Motor neuron (in vitro differentiated cells): ENCODE results near the gene FOXA2. TPM values are rescaled to one million over a fixed set of nuclear protein-coding genes. Genes with fewer than 3 reads are reported as not detected.
"Not testable (repeated sequence)": the region's sequence is repeated elsewhere in the genome, so short reads cannot be mapped to it uniquely, and the experiment has no call there.

Experiments
- ATAC-seq, 8 experiments: fragments of 200-7000 bp; cut with Tn5 transposase; replicated peaks in 6 of 8; 2 replicates each; pipeline ENCODE4 v1.8.0; 2021; ENCODE audit warnings: mild to moderate bottlenecking in 8 of 8, moderate library complexity in 8 of 8
- H3K27ac ChIP-seq, 2 donors: fragments of 250-450 bp; sonication (Bioruptor Pico); 2 replicates each; pipeline ENCODE4 v1.9.0; 2021; ENCODE audit warnings: antibody characterized with exemption in 2 of 2, mild to moderate bottlenecking in 2 of 2, moderate library complexity in 1 of 2
- H3K4me1 ChIP-seq, 2 donors: fragments of 250-450 bp; sonication (Bioruptor Pico); replicated peaks in 1 of 2; 2 replicates each; pipeline ENCODE4 v1.6.1; 2021; ENCODE audit warnings: antibody characterized with exemption in 2 of 2, mild to moderate bottlenecking in 2 of 2, moderate library complexity in 1 of 2
- H3K4me3 ChIP-seq, 5 donors: fragments of 250-450 bp; sonication (Bioruptor Pico); 2 replicates each; pipeline ENCODE4 v1.9.0; 2021; ENCODE audit warnings: antibody characterized with exemption in 5 of 5, mild to moderate bottlenecking in 5 of 5, moderate library complexity in 4 of 5
- WGBS, 10 experiments: fragments of 450-650 bp; shearing (Covaris generic); methylation state at CpG; one replicate each; pipeline ENCODE4 v1.0.0; 2022; 5-methylcytosine and 5-hydroxymethylcytosine counted together
- in situ Hi-C, 9 experiments: fragments of 400-800 bp; cut with MboI; loops; one replicate each; pipeline ENCODE4 v1.15.0; 2021; ENCODE audit warnings: low sequenced_read_pairs in 9 of 9, low pct_unique_long_range_greater_than_20kb in 2 of 9; ENCODE audit not compliant: unreplicated experiment in 9 of 9
- total RNA-seq, 8 experiments: library from RNA; unstranded; fragments of 300-600 nt; gene quantifications; 2 replicates each; pipeline versions ENCODE4 v1.2.3 to v1.2.4, GENCODE V29; 2022

FOXA2 gene
- total RNA-seq, 8 experiments from 2014 or later = 0.08 to 4.1 (median 0.35) TPM; not detected in 4

DNA sequence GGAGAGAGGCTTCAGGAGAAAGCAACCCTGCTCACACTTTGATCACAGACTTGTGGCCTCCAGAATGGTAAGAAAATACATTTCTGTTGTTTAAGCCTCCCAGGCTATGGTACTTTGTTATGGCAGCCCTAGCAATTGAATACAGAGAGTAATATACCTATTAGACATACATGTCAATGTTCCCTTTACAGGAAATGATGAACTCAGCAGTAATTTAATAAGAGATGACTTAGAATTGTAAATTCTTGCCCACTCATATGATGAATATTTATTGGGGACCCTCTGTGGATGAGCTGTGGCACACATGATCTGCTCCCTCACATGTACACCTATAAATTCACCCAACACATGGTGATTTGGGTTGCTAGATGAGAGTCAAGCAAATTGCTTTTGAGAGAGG, 20.4 kb upstream of the FOXA2 start:
- no peak for ATAC-seq
- in situ Hi-C loops = no loop called here
- H3K4me1 ChIP-seq = no peaks in the 10 kb centered on the region

GRCh38 chr20:22601361-22602141, 17.2 kb upstream of the FOXA2 start:
- 0 to 80% (median 30%) methylated on average over 1 to 2 of the region's 2 CpGs; no CpG with 5 or more reads in 2 of the 10 experiments for WGBS, 10 experiments
- Histone ChIP-seq H3K4me1 (no peaks in the 10 kb centered on the region), H3K4me3 (no peak overlapping the region), H3K27ac (no peak overlapping the region)
- in situ Hi-C loops = no loop called here
- no peak for ATAC-seq

More for the DNA sequence above, 20.4 kb upstream of the FOXA2 start:
- no peak overlapping the region for H3K27ac ChIP-seq
- H3K4me3 ChIP-seq = no peak overlapping the region

GRCh38 chr20:22599258-22599657, 14.9 kb upstream of the FOXA2 start:
- in situ Hi-C loops = loop anchor here in 2 of 9 experiments (25.0 kb wide), 1 partner anchor 262 kb away; no protein-coding TSS in a partner anchor
- H3K4me3 ChIP-seq, H3K27ac ChIP-seq, H3K4me1 ChIP-seq, ATAC-seq: not testable (repeated sequence)
- WGBS, 10 experiments = 67 to 100% (median 85%) methylated on average over 1 to 2 of the region's 2 CpGs; no CpG with 5 or more reads in 1 of the 10 experiments

DNA sequence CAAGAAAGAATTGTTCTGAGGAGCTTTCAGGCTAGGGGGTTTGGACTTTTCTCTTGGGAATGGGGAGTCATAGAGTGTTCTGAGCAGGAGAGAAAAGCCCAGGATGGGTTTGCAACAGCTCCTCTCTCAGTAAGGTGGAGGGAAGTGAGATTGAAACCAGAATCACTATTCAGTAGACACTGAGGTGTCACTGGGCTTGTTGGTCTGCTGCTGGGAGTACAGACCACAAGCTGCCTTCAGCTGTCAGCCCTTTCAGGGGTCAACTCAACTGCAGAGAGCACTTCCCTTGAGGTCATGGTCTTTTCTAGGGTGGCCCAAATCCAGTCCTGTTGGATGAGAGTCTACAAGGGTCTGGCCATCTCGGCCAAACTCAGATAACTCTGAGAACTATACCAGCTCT, 12.9 kb upstream of the FOXA2 start:
- Histone ChIP-seq H3K4me3 (no peak overlapping the region), H3K4me1 (no peaks in the 10 kb centered on the region), H3K27ac (no peak overlapping the region)
- no peak for ATAC-seq
- WGBS, 10 experiments = 0 to 14% methylated on average over 1 of the region's 1 CpG; no CpG with 5 or more reads in 8 of the 10 experiments
- in situ Hi-C loops = loop anchor here in 2 of 9 experiments (25.0 kb wide), 1 partner anchor 260 kb away; no protein-coding TSS in a partner anchor

GRCh38 chr20:22590662-22591061, 6.3 kb upstream of the FOXA2 start:
- in situ Hi-C loops = loop anchor here in 2 of 9 experiments (25.0 kb wide), 1 partner anchor 253 kb away; no protein-coding TSS in a partner anchor
- ATAC-seq = peak in 2 of 8 experiments; percentile 35 to 56
- Histone ChIP-seq H3K4me3 (no peak overlapping the region), H3K4me1 (peaks cover 0 to 8% of the 10 kb centered on the region in 2 donors), H3K27ac (no peak overlapping the region)
- 0% methylated on average over 1 of the region's 1 CpG; no CpG with 5 or more reads in 6 of the 10 experiments for WGBS, 10 experiments

DNA sequence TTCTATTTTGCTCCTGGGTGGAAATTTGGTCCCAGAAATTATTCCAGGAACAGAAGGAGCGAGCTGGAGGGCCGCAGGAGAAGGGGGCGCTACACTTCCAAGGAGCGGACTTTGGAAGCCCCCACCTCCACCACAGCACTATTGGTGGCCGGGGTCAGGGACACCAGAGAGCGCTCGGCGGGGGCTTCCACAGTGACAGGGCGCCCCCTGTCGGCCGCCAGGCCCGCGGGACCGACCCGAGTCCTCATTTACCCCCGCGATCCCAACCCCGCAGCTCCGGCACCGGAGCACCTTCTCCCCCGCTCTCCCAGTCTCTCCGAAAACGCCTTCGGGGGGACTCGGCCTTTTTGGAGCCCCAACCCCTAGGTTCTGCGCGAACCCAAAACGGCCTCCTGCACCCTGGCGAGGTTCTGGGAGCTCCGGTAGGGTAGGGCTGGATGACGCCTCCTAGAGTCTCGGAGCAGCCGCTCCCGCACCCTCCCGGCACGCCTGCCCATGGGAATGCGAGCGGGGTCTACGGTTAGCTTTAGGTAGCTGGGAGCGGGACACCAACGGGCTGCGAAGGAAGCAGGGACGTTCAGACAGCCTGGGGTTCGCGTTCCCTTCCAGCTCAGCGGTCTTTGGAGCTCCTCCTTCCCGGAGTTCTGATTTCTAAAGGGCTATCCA, 2.4 kb upstream of the FOXA2 start:
- peak in 6 of 8 experiments; percentile 6 to 80 (median 35) for ATAC-seq
- H3K27ac ChIP-seq = no peak overlapping the region
- H3K4me1 ChIP-seq = peaks cover 0 to 18% of the 10 kb centered on the region in 2 donors
- peak overlapping the region in 1 of 5 donors; percentile 25 for H3K4me3 ChIP-seq
- 0 to 11% (median 3%) methylated on average over 1 to 11 of the region's 47 CpGs; no CpG with 5 or more reads in 3 of the 10 experiments for WGBS, 10 experiments
- in situ Hi-C loops = loop anchor here in 2 of 9 experiments (25.0 kb wide), 1 partner anchor 249 kb away; no protein-coding TSS in a partner anchor

DNA sequence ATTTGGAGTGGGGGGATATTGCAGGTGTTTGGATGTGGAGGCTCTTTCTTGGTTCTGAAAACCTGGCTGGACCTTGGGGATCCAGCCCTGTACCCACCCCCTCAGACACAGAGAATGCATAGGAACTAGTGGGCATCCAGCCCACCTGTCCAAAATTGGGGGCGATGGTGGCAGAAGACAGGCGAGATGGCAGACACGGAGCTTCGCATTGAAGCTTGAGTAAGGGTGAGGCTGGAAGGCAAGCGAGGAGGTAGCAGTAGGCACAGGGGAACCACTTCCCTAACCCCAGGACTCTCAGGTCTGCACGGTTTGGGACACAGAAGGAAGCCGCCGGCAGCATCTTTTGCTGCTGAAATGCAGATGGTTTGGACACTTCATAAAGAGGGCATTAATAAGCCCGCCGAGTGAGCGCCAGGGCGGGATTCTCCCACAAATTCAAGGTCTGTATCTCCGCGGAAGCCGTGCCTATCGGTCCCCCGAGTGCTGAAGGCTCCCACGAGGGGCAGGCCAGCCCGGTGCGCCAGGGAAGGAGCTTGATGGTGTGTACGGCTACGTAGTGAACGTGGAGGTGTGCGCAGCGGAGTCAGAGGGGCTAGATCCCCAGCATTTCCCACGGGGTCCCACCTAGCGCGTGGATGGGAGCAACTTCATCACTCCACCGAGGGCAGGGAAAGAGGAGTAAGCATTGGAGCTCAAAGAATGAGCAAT, 1.6 kb upstream of the FOXA2 start:
- Histone ChIP-seq H3K4me1 (peaks cover 0 to 18% of the 10 kb centered on the region in 2 donors), H3K4me3 (no peak overlapping the region), H3K27ac (no peak overlapping the region)
- ATAC-seq = no peak
- in situ Hi-C loops = loop anchor here in 2 of 9 experiments (25.0 kb wide), 1 partner anchor 249 kb away; no protein-coding TSS in a partner anchor
- 2 to 70% (median 17%) methylated on average over 1 to 20 of the region's 29 CpGs; no CpG with 5 or more reads in 3 of the 10 experiments for WGBS, 10 experiments

DNA sequence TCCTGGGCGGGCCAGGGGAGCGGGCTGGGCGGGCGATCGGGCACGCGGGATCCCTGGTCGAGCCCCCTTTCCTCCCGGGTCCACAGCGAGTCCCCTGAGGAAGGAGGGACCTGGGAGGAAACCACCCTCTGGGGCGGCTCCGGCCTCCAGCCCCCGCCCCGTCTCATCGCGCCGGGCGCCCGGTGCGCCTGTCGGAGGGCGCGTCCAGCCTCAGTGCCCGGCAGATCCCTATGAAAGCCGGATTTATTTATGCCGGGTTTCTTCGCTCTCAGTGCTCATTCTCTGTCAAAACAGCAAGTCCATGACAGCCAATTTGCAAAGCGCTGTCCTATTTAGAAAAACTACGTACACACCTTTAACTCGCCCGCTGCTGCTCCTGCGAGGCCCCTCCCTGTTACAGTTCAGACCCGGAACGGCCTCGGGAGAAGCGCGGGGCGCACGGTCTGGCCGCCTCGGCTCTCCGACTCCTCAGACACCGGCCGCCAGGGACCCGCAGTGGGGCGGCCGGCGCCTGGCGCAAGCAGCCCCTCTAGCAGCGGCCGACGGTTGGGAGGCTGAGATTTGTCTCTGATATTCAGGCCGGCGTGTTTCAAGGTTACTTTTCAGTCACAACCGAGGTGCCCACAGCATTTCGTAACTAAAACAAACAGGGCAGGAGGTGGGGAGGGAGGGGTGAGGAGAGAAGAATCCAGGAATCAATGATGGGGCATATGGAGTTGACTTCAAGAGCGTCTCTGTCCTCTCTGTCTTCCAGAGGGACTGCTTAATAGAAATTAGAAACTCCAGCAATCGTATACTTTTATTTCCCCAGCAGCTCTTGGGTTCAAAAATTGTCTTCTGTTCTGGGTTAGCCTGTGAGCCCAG, 782 bp upstream of the FOXA2 start:
- Histone ChIP-seq H3K4me3 (peak overlapping the region in 4 of 5 donors; percentile 13 to 36 (median 24)), H3K4me1 (peaks cover 0 to 18% of the 10 kb centered on the region in 2 donors), H3K27ac (no peak overlapping the region)
- in situ Hi-C loops = loop anchor here in 2 of 9 experiments (25.0 kb wide), 1 partner anchor 248 kb away; no protein-coding TSS in a partner anchor
- ATAC-seq = peak in 5 of 8 experiments; percentile 8 to 30 (median 21)
- 1 to 16% (median 5%) methylated on average over 2 to 18 of the region's 58 CpGs; no CpG with 5 or more reads in 2 of the 10 experiments for WGBS, 10 experiments

DNA sequence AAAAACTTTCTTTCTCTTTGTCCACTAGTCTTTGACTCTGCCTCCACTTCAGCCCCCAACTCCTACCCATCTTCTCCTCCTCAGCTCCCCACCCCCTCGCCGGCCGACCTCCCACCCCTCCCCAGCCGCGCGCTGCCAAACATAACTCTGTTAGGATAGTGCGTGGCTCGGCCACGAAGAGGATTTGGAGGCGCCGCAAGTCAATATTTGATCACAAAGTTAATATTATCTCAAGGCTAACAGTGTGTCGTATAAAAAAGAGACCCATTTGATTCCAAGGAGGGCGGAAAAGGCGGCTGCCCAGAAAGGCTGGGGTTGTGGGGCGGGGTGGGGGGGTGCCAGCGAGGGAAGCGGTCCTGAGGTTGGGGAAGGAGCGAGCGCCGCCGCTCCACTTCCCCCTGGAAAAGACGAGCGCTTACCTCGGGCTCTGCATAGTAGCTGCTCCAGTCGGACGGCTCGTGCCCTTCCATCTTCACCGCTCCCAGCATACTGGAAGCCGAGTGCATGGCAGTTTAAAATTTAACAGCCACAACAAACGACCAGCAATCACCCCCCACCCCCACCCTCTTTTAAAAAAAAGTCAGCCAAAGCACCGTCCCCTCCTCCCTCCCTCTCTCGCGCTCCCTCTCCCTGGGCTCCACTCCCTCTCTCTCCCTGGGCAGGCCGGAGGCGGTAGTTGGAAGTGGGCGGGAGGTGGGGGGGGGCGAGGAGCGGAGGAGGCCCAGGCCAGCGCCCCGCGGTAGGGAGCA, 425 bp downstream of the FOXA2 start:
- peak overlapping the region in 4 of 5 donors; percentile 13 to 36 (median 24) for H3K4me3 ChIP-seq
- peaks cover 2 to 19% of the 10 kb centered on the region in 2 donors for H3K4me1 ChIP-seq
- in situ Hi-C loops = loop anchor here in 2 of 9 experiments (25.0 kb wide), 1 partner anchor 247 kb away; no protein-coding TSS in a partner anchor
- H3K27ac ChIP-seq = no peak overlapping the region
- 0% methylated on average over 6 to 8 of the region's 41 CpGs; no CpG with 5 or more reads in 8 of the 10 experiments for WGBS, 10 experiments
- ATAC-seq = peak in 6 of 8 experiments; percentile 18 to 85 (median 78)

DNA sequence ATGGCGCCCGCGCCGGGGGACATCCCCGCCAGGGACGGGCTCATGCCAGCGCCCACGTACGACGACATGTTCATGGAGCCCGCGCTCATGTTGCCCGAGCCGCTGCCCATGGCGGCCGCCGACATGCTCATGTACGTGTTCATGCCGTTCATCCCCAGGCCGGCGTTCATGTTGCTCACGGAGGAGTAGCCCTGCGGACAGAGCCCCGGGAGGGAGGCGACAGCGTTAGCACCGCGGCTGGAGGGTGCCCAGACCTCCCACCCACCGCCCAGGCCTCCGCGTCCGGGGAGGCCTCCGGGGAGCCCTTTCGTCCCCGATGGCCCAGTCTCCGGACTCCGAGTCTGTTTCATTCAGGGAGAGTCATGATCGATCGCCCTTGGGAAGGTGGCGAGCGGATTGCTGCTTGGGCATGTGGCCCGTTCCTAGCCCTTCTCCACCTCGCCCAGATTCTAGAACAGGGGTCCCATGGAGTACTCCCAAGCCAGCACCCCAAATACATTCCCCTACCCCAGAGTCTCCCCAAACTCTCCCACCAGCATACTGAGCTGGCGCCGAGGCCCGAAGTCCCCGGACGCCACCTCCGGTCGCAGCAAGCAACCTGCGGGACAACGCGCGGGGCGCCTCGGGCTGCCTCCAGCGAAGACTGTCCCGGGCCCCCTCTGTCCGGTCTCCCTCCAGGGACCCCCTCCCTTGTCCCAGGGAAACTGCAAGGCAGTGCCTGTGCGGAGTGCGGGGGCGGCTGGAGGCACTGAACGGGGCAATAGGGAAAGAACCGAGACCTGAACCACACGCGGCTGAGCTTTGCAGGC, 1.2 kb downstream of the FOXA2 start:
- H3K4me3 ChIP-seq = peak overlapping the region in 3 of 5 donors; percentile 12 to 36 (median 31)
- H3K4me1 ChIP-seq = peaks cover 4 to 25% of the 10 kb centered on the region in 2 donors
- WGBS, 10 experiments = 0 to 7% (median 5%) methylated on average over 1 to 19 of the region's 66 CpGs; no CpG with 5 or more reads in 6 of the 10 experiments
- peak in 2 of 8 experiments; percentile 4 to 8 for ATAC-seq
- H3K27ac ChIP-seq = peak overlapping the region in 1 of 2 donors; percentile 30
- in situ Hi-C loops = loop anchor here in 2 of 9 experiments (25.0 kb wide), 1 partner anchor 246 kb away; no protein-coding TSS in a partner anchor
